Measurements from ENCODE around the gene KLHDC8A. TPM values are rescaled to one million over a fixed set of nuclear protein-coding genes. Genes with fewer than 3 reads are reported as not detected.

Gene KLHDC8A
- total RNA-seq, 1 donor from 2014 or later, result not detected

- Mint-ChIP-seq H3K36me3 (ENCODE audit: unreplicated experiment) (no peaks in the 10 kb centered on the region), H3K27ac (ENCODE audit: unreplicated experiment) (no peak overlapping the region), H3K4me1 (ENCODE audit: unreplicated experiment) (peaks cover 8% of the 10 kb centered on the region), H3K27me3 (ENCODE audit: unreplicated experiment) (peaks cover 48% of the 10 kb centered on the region), H3K9me3 (ENCODE audit: unreplicated experiment) (no peaks in the 10 kb centered on the region), H3K4me3 (ENCODE audit: unreplicated experiment) (peak overlapping the region; percentile 70)
- no peak for DNase-seq (ENCODE audit: extremely low spot score, unreplicated experiment)
- TF ChIP-seq CTCF (IDR thresholded peaks at IDR 0.05), result no peak
Observed at GRCh38 chr1:205344066-205344928, 12.4 kb downstream of the KLHDC8A start.

GRCh38 chr1:205343431-205344065 is 13.2 kb downstream of the KLHDC8A start:
- H3K4me3 Mint-ChIP-seq (ENCODE audit: unreplicated experiment), result no peak overlapping the region

DNA sequence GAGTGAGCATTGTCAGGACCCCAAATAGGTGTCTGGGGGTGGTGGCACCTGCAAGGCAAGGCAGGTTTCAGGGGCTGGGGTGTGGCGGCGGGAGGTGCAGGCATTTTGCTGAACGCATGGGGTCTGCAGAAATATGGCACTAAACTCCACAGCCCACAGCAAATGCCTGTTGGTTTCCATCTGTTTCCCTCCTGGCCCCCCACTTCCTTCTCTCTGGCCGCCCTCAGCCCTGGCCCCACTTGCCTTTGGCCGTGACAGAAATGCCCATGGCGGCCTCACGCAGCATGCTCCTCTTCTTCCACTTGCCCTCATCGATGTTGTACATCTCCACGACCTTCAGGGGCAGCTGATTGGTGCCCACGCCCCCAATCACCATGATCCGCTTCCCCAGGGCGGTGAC is 13.7 kb downstream of the KLHDC8A start:
- Mint-ChIP-seq H3K4me1 (ENCODE audit: unreplicated experiment) (peaks cover 8% of the 10 kb centered on the region), H3K36me3 (ENCODE audit: unreplicated experiment) (no peaks in the 10 kb centered on the region), H3K9me3 (ENCODE audit: unreplicated experiment) (no peaks in the 10 kb centered on the region), H3K4me3 (ENCODE audit: unreplicated experiment) (no peak overlapping the region), H3K27ac (ENCODE audit: unreplicated experiment) (no peak overlapping the region), H3K27me3 (ENCODE audit: unreplicated experiment) (peaks cover 52% of the 10 kb centered on the region)
- TF ChIP-seq CTCF (IDR thresholded peaks at IDR 0.05), result no peak
- no peak for DNase-seq (ENCODE audit: extremely low spot score, unreplicated experiment)

More at GRCh38 chr1:205343431-205344065, 13.2 kb downstream of the KLHDC8A start:
- Mint-ChIP-seq H3K9me3 (ENCODE audit: unreplicated experiment) (no peaks in the 10 kb centered on the region), H3K27me3 (ENCODE audit: unreplicated experiment) (peaks cover 49% of the 10 kb centered on the region), H3K27ac (ENCODE audit: unreplicated experiment) (no peak overlapping the region), H3K4me1 (ENCODE audit: unreplicated experiment) (peaks cover 8% of the 10 kb centered on the region), H3K36me3 (ENCODE audit: unreplicated experiment) (no peaks in the 10 kb centered on the region)
- TF ChIP-seq CTCF (IDR thresholded peaks at IDR 0.05), result peak; percentile 35
- no peak for DNase-seq (ENCODE audit: extremely low spot score, unreplicated experiment)

GRCh38 chr1:205340676-205341075 is 16.0 kb downstream of the KLHDC8A start:
- H3K9me3 Mint-ChIP-seq (ENCODE audit: unreplicated experiment), result no peaks in the 10 kb centered on the region

More at GRCh38 chr1:205340676-205341075, 16.0 kb downstream of the KLHDC8A start:
- Mint-ChIP-seq H3K4me3 (ENCODE audit: unreplicated experiment) (no peak overlapping the region), H3K4me1 (ENCODE audit: unreplicated experiment) (peaks cover 8% of the 10 kb centered on the region), H3K27ac (ENCODE audit: unreplicated experiment) (no peak overlapping the region), H3K36me3 (ENCODE audit: unreplicated experiment) (no peaks in the 10 kb centered on the region), H3K27me3 (ENCODE audit: unreplicated experiment) (peaks cover 46% of the 10 kb centered on the region)
- no peak for TF ChIP-seq CTCF (IDR thresholded peaks at IDR 0.05)
- DNase-seq (ENCODE audit: extremely low spot score, unreplicated experiment), result no peak

All from osteocyte (in vitro differentiated cells).